GM18909 (cell line): ENCODE results near the gene AFF3.

ENCODE experiments used
- ATAC-seq: cut with Tn5 transposase; IDR thresholded peaks from one replicate; pipeline ENCODE4 v1.9.1; 2021; ENCODE audit warnings: mild to moderate bottlenecking; ENCODE audit not compliant: unreplicated experiment, poor library complexity

AFF3 gene

GRCh38 chr2:99734236-99734635 lies 408.2 kb downstream of the AFF3 start:
- no peak for ATAC-seq

- ATAC-seq: no peak
Observed at GRCh38 chr2:99729104-99730025, 413.0 kb downstream of the AFF3 start.

- ATAC-seq: no peak
Observed at GRCh38 chr2:99728166-99728565, 414.2 kb downstream of the AFF3 start.

GRCh38 chr2:99727199-99727598 lies 415.2 kb downstream of the AFF3 start:
- ATAC-seq: no peak

GRCh38 chr2:99726691-99727090 lies 415.7 kb downstream of the AFF3 start:
- ATAC-seq: no peak

- no peak for ATAC-seq
Observed at GRCh38 chr2:99725820-99726219, 416.6 kb downstream of the AFF3 start.

- no peak for ATAC-seq
Observed at GRCh38 chr2:99722476-99722875, 419.9 kb downstream of the AFF3 start.

- no peak for ATAC-seq
Observed at GRCh38 chr2:99719102-99719501, 423.3 kb downstream of the AFF3 start.

- no peak for ATAC-seq
Observed at GRCh38 chr2:99715956-99716355, 426.4 kb downstream of the AFF3 start.

- no peak for ATAC-seq
Observed at GRCh38 chr2:99714349-99714748, 428.0 kb downstream of the AFF3 start.

GRCh38 chr2:99711144-99711543 lies 431.2 kb downstream of the AFF3 start:
- no peak for ATAC-seq

- ATAC-seq: no peak
Observed at GRCh38 chr2:99710721-99711120, 431.7 kb downstream of the AFF3 start.

GRCh38 chr2:99709229-99709628 lies 433.2 kb downstream of the AFF3 start:
- ATAC-seq: no peak

GRCh38 chr2:99708231-99708630 lies 434.2 kb downstream of the AFF3 start:
- ATAC-seq: no peak

- no peak for ATAC-seq
Observed at GRCh38 chr2:99707592-99707991, 434.8 kb downstream of the AFF3 start.

- no peak for ATAC-seq
Observed at GRCh38 chr2:99706735-99707134, 435.7 kb downstream of the AFF3 start.

- no peak for ATAC-seq
Observed at GRCh38 chr2:99701503-99701902, 440.9 kb downstream of the AFF3 start.

GRCh38 chr2:99700482-99701398 lies 441.6 kb downstream of the AFF3 start:
- ATAC-seq: no peak

GRCh38 chr2:99698896-99699295 lies 443.5 kb downstream of the AFF3 start:
- ATAC-seq: no peak

GRCh38 chr2:99697811-99698568 lies 444.4 kb downstream of the AFF3 start:
- ATAC-seq: no peak

- no peak for ATAC-seq
Observed at GRCh38 chr2:99695944-99696253, 446.5 kb downstream of the AFF3 start.
